SW 1271 (cell line): Measurements from ENCODE around the gene CANT1.

ENCODE experiments used
- DNase-seq, 2 experiments: peaks; one replicate each; lab custom pipeline; 2025; lab: John Stamatoyannopoulos, UW

CANT1 gene

DNA sequence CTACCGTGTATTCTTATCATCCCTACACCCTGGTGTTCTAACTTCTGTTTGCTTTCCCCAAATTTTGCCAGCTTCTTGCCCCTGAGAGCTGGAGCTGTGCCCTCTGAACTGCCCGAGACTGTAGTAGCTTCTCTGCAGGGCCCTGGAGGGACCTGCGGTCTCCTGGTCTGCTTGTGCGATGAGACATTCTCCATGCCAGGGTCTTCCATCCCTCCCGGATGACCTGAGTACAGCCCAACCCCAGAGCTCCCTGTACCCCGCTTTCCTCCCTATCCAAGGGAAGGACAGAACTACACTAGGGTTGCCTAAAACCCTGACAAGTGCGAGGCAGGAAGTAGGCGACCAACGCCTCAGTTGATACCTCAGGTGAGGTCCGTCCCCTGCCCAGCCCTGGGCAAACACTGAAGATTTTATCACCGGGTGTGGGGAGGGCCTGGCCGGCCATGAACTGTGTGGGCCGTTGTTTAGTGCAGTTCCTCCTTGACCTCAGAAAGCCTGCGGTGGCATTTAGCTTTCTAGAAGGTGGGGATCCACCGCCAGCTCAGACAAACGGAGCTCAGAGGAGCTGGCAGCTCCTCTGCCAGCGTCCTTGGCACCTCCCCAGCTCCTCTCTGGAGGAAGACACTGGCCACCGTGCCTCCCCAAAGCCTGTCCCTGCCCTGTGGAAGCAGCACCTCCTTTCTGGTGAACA is 13.7 kb downstream of the CANT1 start:
- no peak for DNase-seq

DNA sequence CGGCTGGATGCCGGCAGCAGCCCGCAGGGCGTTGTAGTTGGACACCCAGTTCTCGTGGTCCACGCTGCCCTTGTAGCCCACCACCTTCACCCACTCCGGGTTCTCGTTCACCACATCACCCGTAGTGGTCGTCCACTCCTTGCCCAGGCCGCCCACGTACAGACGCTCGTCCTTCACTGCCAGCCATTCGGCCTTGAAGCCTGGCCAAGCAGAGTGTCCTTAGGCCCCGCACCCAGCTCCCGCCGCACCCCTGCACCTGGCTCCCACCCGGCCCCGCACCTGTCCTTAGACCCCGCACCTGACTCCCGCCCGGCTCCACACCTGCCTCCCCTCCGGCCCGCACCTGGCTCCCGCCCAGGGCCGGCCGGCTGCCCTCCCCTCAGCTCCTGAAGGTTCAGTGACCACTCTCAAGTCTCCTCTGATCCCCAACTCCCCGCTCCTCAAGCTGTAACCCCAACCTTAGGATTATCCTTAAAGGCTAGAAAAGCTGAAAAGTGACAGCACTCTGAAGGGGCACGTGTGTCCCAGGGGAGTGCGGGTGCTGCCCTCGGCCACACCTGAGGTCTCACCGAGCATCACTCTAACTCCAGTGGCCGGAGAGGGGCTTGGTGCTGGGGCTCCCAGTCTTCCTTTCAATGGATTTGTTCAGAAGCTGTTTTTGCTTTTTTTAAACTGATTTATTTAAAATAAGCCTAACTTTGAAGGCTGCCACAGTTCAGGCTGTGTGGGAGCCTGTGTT is 14.4 kb downstream of the CANT1 start:
- no peak for DNase-seq

DNA sequence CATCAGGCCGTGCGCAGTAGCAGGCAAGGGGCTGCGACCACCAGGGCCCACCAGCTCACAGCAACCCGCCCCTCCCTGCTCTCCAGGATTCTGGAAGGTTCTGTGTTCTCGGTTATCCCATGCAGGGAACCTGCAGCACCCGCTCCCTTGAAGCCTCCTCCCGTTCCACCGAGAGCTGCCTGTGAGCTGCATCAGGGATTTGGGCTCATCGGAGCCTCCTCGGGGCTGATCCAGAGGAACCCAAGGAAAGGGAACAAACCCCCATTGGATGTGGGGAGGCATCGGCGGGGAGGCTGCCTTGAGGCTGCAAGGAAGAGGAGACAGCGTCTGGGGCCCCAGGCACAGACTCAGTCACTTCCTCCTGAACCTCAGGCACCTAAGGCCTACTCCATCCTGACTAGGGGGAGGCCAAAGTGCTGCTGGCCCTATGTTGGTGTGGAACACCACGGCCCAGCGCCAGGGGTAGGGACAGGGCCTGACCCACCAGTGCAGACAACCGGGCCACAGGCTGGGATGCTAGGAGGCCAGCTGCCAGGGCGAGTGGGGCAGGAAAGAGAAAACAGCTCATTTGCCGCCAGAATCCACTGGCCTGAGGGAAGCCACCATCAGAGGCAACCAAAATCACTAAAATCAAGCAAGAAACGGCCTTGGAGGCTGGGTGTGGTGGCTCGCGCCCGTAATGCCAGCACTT is 15.4 kb downstream of the CANT1 start:
- DNase-seq, result no peak

DNA sequence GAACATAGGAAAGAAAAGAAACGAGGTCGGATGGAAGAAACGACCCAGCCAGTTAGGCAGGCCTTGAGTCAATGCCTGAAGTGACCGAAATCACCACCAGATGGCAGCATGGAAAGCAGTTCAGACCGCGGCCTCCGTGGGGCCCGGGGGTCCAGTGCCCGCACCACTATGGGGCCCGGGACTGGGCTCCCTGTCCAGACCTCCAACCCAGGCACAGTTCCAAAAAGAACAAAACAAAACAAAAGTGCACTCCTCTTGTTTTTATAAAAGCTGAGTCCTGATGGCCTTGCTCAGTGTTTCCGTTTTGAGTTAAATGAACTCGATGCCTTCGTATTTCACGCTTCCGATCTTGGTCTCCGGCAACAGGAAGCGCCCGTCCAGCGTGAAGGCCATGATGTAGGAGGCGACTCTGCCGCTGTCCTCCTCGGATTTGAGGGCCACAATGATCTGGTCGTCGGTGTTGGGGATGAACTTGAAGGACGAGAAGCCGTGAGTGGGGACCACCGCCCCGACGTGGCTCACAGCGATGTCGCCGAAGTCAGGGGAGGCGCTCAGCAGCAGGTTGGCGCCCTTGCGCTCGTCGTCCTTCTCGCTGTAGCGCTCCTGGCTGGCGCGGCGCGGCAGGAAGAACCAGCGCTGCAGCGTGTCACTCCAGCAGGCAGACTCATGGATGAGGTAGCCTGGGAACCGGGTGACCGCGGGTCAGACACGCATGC is 16.2 kb downstream of the CANT1 start:
- peak in 1 of 2 experiments; percentile 19 for DNase-seq

DNA sequence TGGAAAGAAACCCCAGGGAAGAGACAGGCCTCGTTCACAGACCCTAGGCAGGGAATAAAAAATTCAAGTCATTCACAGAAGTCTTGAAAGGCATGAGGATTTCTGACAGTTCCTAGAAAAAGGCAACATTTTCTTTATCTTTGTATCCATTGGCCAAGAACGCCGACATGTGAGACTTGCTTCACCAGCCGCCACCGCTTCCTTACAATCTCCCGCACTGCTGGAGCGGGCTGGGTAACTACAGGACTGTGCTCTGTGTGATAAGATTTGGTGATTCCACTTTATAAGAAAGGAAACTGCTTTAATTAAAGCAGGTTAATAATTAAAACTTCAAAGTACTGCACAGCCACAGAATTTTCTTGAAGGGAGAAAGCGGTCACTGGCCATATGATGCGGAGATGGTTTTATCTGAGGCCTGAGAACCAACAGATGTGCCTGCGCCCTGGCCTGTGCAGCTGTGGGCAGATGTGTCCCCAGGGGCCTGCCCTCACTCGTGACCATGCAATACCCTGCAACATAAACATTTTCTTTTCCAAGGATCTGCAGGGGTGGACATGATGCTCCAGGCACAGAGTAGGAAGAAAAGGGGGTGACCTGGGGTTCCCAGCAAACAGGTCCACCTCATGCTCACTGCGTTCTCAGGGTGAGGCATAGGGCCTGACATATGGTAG is 16.9 kb downstream of the CANT1 start:
- no peak for DNase-seq

DNA sequence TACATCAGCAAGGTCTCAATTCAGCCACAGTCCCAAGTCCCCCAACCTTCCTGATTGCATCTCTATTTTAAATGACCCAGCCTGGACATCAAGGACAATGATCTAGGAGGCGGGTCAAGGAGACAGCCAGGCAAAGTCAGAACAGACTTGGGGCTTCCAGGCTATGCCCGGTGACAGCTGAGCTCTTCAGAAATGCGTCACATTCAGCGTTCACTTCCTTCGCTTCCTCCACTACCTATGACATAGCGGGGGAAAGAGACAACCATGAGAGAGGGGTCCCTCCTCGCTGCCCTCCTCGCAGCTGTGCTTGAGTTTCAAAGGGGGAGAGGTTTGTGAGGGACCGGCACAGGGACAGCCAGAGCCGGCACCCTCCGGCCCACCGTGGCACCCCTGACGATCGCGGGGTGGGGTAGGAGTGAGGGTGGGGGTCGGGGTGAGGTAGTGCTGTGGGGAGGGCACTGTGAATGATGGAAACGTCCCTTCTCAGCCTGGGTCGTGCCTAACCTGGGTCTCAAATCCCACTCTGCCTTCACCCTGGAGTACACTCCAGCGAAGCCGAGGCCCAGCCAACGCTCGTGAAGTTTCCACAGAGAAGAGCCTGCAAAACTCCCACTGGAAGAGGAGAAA is 17.5 kb downstream of the CANT1 start:
- no peak for DNase-seq

DNA sequence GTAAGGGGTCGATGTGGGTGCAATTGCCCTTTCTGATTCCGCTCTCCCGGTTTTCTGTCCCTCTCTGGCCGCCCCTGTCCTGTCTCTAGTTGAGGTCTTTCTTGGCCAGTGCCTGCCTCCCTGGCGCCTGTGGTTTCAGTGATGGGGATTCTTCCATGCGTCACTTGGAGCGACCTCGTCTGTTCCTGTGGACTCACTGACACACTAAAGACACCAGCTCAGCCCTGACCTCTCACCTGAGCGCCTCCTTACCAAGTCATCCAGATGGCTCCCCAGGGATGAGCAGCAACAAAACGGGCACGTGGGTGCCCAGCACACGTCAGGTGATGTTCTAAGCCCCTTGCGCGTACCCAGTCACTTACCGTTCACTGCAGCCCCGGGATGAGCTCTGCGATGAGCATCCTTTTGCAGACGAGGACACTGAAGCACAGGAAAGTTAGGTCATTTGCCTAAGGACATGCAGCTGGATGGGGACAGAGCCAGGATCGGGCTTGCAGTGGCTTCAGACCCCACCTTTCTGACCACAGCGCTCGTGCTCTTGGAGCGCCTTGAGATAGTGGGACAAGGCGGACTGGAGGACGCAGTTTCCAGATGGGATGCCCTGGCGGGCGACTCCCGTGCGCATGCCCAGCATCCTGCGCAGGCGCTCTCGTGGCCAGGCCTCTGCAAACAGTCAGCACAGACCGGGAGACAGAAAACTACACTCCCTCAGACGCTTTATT is 18.4 kb downstream of the CANT1 start:
- no peak for DNase-seq

DNA sequence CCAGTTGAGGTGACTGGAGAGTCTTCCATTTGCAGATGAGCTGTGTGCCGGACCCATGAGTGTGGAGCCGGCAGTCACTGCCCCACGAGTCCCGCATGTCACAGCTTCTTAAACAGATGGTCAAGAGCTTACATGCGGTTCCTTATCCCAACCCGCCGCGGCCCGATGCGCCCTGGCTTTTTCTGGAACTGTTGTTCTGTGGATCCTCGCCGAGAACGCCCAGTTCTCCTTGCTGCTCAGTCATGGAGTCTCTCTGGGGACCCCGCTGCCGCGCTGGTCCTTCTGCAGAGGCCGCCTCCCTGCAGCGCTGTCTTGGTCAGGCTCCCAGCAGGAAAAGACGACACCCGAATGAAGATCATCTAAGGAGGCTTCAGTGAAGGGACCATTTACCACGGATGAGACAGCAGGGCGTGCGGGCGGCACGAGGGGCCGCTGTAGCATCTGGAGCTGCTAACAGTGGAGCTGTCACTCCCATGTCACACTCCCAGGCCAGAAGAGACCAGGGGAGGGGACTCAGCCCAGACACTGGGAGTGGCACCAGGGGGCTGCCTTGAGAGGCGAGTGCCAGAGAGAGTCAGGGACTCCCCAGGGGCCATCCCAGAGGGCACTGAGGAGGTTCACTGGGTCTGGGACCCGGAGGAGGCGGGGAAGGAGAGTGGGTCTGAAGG is 19.1 kb downstream of the CANT1 start:
- no peak for DNase-seq

DNA sequence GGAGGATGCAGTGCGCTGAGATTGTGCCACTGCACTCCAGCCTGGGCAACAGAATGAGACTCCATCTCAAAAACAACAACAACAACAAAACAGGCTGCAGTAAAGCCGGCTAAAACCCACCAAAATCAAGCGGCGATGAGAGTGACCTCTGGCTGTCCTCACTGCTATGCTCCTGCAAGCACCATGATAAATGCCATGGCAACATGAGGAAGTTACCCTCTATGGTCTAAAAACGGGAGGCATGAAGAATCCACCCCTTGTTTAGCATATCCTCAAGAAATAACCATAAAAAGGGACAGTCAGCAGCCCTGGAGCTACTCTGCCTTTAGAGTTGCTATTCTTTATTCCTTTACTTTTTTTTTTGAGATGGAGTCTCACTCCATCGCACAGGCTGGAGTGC is 21.4 kb downstream of the CANT1 start:
- no peak for DNase-seq

DNA sequence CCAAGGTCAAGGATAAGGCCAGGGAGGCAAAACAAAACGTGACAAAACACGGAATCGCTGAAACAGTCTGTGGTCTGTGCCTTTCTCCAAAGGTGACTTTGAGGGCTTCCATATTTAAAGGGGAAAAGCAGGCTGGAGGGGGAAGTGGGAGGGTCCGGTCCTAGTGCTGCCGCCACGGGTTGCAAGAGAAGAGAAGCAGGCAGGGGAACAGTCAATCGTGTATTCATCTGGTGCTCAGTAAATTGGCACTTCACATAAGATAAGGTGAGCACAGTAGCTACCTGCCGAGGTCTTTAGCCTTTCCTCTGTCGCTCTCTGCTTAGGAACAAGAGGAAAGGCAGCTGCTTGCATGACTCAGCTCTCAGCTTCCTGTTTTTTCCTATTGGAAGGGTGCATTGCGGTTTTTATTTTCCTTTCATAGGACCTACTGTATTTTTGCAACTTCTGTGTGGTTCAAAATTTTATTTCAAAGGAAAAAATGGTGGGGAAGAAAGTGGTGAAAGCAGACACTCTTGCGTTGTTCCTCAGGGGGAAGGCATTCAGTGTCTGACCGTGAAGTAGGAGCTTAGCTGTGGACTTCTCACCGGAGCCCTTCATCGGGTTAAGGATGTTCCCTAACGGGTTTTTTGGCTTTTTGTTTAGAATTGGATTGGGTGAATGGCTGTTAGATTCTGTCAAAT is 22.8 kb downstream of the CANT1 start:
- peak in 1 of 2 experiments; percentile 51 for DNase-seq

DNA sequence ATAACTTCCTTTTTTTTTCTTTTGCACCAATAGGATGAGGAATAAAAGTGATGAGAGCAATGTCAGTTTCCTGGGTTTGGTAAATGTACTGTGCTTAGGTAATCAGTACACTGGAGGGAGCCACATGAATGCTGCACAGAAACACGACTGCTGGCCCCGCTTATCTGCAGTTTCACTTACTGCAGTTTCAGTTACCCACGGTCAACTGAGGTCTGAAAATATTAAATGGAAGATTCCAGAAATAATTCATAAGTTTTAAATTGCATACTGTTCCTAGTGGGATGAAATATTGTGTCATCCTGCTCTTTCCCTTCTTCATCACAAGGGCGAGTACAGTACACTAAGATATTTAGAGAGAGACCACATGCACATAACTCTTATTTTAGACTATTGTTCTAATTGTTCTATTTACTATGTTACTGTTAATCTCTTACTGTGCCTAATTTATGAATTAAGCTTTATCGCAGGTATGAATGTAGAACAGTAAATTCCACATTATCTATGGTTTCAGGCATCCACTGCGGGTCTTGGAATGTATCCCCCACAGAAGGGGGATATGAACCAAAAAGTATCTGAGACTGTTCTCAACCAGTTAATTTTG is 23.4 kb downstream of the CANT1 start:
- DNase-seq, result peak in 1 of 2 experiments; percentile 47

DNA sequence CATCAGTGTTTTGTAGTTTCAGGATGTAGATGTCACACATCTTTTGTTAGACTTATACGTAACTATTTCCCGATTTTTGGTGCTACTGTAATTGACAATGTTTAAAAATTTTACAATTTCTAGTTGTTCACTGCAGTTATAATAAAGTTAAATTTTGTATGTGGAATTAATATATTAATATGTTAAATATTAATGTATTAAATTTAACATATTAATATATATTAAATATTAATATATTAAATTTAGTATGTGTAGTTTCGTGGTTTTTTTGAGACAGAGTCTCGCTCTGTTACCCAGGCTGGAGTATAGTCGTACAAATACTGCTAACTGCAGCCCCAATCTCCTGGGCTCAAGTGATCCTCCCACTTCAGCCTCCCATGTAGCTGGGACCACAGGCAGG is 24.2 kb downstream of the CANT1 start:
- no peak for DNase-seq

DNA sequence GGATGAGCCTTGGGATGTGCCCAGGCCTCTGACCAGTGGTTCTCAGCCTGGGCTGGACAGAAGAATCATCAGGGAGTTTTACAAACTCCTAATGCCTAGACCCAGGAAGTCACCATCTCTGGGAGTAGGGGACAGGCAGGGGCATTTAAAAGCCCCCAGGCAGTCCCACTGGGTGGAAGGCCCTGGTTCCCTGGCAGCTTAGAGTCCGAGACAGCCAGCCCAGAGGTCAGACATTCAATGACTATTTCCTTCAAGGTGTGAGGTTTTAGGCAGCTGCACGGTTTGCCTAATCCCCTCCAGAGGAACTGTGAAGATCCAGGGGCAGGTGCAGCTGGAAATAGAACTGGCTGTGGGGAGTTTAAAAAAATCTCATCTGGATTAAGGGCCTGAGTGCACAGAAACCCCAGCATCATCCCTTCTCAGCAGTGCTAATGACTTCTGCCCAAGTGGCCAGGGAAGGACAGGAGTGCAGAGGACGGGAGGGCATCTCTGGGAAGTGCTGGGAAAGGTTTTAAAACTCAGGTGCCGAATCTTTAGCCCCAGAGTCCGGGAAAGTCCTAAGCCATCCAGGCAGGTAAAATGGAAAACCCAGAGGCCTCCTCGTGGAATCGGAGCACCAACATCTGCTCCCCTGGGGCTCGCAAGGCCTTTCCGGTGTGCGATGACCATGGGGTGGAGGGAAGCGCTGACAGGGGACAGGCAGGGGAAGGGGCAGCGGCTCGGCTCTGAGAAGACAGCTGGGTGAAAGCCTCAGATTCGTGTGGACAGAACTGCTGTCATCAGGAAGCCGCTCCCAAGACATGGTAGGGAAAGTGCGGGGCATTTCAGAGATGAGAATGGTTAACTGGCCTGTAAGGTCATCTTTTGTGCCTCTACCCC is 28.3 kb downstream of the CANT1 start:
- DNase-seq, result no peak

DNA sequence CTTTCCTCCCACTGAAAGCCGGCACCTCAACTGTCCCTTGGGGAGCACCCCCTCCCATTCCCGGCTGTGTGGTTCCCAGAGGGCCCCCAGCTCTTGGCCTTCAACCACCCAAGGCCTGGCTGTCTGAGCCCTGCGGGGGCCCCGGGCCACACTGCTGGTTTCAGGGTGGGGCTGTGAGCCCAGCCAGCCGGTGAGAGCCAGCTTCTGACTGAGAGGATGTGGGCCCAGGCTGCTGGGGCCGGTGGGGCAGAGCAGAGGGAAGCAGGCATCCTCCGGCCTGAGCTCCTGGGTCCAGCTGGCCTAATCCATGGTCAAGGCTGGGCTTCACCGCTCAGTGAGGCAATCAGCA is 29.0 kb downstream of the CANT1 start:
- no peak for DNase-seq

DNA sequence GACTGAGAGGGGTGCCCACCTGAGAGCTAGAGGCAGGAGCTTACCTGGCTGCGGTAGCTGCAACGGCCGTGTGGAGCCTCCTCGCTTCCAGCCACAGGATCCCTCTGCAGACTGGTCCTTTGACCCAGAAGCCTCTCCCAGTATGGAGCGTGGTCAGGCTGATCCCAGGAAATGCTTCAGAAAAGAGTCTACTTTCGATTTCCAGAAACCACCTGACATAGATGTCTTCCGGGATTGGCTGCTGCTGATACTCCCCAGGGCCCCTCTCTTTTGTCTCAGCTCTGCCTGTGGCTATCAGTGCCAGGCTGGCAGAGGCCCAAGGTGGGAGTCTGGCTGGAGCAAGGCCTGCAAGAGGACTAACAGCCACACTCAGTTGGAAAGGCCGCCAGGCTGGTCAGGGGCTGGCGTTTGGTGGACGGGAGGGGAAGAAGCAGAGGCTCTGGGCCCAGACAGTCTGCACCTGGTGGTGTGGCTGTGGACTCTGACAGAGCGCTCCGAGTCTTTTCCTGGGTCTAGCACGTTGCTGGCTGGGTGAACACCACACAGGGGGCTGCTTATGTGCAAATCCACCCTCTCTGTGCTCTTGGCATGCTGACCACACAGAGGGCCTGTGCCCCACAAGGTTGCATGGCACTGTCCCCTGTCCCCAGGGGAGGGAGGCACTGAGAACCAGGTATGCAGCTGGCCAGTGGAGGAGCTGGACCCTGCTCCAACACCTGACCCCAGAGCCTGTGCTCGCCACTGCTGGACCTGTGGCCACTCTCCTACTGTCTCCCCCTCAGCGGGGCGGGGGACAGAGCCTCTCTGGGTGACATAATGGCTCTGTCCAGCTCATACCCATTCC is 29.6 kb downstream of the CANT1 start, which contains the start of gene LGALS3BP:
Gene LGALS3BP (minus strand): TSS at position 144 of the 844 bp plus-strand sequence. CDS start 2,732 bp downstream, outside the sequence.
- DNase-seq, result peak; percentile 48 to 83

DNA sequence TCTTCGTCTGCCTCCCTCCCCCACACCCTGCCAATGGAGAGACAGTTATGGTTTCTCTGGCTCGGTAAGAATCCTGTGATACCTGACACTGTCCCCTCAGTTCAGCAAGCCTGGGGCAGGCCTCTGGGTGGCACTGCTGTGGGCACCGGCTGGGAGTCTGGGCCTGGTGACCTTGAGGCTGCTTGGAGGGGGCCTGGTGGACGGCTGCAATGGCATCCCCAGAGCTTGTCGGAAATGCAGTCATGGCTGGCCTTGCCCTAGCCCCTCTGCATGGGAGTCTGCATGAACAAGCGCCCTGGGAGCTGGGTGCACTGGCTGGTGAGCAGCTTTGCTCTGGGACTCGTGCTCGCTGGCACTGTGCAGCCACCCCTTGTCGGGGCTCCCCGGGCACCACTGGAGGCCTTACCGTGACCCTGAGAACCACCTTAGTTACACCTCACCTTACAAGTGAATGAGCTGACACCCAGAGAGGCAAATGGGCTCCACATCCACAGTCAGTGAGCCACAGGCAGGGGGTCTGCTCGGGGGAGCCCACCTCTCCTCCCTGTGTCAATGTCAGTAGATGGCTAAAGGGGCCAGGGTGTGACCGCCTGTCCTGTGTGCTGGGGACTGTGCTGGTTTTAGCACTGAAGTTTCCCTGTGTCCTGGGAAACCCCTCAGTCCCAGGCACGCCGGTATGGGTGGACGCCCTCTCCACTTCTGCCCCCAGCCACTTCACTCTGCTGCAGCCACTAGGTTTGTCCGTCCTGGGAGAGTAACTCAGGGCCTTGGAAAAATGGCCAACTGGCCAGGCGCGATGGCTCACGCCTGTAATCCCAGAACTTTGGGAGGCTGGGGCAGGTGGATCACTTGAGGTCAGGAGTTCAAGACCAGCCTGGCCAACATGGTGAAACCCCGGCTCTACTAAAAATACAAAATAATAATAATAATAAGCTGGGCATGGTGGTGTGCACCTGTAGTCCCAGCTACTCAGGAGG is 31.3 kb downstream of the CANT1 start:
- peak in 1 of 2 experiments; percentile 4 for DNase-seq
